ENCODE measurements around the gene SPRY1.

GRCh38 chr4:123433976-123434375, 37.4 kb downstream of the SPRY1 start:
- TF ChIP-seq, protein P1, sequence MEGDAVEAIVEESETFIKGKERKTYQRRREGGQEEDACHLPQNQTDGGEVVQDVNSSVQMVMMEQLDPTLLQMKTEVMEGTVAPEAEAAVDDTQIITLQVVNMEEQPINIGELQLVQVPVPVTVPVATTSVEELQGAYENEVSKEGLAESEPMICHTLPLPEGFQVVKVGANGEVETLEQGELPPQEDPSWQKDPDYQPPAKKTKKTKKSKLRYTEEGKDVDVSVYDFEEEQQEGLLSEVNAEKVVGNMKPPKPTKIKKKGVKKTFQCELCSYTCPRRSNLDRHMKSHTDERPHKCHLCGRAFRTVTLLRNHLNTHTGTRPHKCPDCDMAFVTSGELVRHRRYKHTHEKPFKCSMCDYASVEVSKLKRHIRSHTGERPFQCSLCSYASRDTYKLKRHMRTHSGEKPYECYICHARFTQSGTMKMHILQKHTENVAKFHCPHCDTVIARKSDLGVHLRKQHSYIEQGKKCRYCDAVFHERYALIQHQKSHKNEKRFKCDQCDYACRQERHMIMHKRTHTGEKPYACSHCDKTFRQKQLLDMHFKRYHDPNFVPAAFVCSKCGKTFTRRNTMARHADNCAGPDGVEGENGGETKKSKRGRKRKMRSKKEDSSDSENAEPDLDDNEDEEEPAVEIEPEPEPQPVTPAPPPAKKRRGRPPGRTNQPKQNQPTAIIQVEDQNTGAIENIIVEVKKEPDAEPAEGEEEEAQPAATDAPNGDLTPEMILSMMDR (IDR thresholded peaks at IDR 0.05; ENCODE audit: borderline replicate concordance, extremely low read depth, low read length, poor library complexity, severe bottlenecking), result no peak
- TF ChIP-seq EZH2 (IDR thresholded peaks at IDR 0.05; ENCODE audit: borderline replicate concordance, low read depth, low read length, severe bottlenecking), result no peak

Measured in DND-41 (cell line).